ENCODE results near the gene KCNK7. TPM values are rescaled to one million over a fixed set of nuclear protein-coding genes. Genes with fewer than 3 reads are reported as not detected.
A peak's percentile ranks its signal among the peaks of the same experiment; 100 is the strongest.

The KCNK7 gene
- total RNA-seq, 1 experiment from 2014 or later = 0.69 TPM

DNA sequence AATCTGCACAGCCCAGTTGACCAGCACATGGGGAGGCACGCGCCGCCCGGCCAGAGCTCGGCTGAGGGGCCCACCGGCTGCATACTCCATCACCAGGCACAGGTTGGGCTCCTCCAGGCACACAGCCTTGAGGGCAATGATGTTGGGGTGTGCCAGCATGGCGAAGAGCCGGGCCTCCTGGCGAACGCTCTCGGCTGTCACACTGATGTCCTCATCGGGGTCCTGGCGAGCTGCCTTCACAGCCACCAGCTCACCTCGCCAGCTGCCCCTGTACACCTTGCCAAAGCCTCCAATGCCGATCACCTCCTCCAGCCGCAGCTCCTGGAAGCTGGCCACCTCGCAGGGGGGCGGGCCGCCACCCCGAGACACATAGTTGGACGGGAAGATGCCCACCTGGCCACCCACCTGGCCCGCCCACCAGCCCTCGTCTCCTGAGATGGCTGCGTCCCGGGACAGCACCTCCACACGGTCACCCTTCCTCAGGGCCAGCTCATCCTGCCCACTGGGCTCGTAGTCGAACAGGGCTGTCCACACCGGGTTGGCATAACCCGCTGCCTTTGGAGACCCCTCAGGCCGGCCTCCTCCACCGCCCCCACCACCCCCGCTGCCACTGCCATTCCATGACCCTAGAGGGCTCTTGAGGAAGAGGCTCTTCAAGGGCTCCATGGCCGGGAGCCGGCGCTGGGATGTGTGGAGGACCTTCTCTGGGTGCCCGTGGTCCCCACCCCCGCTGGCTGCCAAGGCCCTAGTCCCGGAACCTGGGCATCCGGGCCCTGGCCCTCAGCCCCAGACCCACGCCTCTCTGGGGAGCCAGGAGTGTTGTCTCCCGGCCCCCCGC, 17.7 kb upstream of the KCNK7 start:
- Histone ChIP-seq H3K4me3 (ENCODE audit: low read depth in 2 of 2, low read length in 2 of 2) (peak overlapping the region; percentile 60 to 95), H3K4me1 (ENCODE audit: control insufficient read depth, insufficient read depth, low read length) (peaks cover 44% of the 10 kb centered on the region), H3K27ac (ENCODE audit: low read length) (peak overlapping the region; percentile 92), H3K9me3 (ENCODE audit: control insufficient read depth, insufficient read depth, low read depth, low read length) (no peaks in the 10 kb centered on the region), H3K27me3 (ENCODE audit: control insufficient read depth, insufficient read depth, low read length) (no peaks in the 10 kb centered on the region), H3K36me3 (ENCODE audit: control insufficient read depth, insufficient read depth, low read length) (peaks cover 10% of the 10 kb centered on the region)
- no peak for DNase-seq (ENCODE audit: low read depth, low spot score)
- TF ChIP-seq, protein P1, sequence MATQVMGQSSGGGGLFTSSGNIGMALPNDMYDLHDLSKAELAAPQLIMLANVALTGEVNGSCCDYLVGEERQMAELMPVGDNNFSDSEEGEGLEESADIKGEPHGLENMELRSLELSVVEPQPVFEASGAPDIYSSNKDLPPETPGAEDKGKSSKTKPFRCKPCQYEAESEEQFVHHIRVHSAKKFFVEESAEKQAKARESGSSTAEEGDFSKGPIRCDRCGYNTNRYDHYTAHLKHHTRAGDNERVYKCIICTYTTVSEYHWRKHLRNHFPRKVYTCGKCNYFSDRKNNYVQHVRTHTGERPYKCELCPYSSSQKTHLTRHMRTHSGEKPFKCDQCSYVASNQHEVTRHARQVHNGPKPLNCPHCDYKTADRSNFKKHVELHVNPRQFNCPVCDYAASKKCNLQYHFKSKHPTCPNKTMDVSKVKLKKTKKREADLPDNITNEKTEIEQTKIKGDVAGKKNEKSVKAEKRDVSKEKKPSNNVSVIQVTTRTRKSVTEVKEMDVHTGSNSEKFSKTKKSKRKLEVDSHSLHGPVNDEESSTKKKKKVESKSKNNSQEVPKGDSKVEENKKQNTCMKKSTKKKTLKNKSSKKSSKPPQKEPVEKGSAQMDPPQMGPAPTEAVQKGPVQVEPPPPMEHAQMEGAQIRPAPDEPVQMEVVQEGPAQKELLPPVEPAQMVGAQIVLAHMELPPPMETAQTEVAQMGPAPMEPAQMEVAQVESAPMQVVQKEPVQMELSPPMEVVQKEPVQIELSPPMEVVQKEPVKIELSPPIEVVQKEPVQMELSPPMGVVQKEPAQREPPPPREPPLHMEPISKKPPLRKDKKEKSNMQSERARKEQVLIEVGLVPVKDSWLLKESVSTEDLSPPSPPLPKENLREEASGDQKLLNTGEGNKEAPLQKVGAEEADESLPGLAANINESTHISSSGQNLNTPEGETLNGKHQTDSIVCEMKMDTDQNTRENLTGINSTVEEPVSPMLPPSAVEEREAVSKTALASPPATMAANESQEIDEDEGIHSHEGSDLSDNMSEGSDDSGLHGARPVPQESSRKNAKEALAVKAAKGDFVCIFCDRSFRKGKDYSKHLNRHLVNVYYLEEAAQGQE (IDR thresholded peaks at IDR 0.05; ENCODE audit: insufficient read depth in 1 of 2, low read depth in 2 of 2, low read length in 1 of 2) = no peak
- TF ChIP-seq POLR2AphosphoS5 (IDR thresholded peaks at IDR 0.05; ENCODE audit: low read depth, low read length) (no peak), SIN3A (IDR thresholded peaks at IDR 0.05; ENCODE audit: borderline replicate concordance, insufficient read depth, low read depth, low read length) (no peak), TCF7L2 (IDR thresholded peaks at IDR 0.05; ENCODE audit: low read depth, low read length) (no peak)
- TF ChIP-seq, protein P2, sequence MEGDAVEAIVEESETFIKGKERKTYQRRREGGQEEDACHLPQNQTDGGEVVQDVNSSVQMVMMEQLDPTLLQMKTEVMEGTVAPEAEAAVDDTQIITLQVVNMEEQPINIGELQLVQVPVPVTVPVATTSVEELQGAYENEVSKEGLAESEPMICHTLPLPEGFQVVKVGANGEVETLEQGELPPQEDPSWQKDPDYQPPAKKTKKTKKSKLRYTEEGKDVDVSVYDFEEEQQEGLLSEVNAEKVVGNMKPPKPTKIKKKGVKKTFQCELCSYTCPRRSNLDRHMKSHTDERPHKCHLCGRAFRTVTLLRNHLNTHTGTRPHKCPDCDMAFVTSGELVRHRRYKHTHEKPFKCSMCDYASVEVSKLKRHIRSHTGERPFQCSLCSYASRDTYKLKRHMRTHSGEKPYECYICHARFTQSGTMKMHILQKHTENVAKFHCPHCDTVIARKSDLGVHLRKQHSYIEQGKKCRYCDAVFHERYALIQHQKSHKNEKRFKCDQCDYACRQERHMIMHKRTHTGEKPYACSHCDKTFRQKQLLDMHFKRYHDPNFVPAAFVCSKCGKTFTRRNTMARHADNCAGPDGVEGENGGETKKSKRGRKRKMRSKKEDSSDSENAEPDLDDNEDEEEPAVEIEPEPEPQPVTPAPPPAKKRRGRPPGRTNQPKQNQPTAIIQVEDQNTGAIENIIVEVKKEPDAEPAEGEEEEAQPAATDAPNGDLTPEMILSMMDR (IDR thresholded peaks at IDR 0.05) = no peak
- BruUV-seq (replicated peaks) = no TSS peak
- POLR2A ChIA-PET = interaction anchor here (0.6 to 1.0 kb wide), 2 partner anchors 24 to 275 kb away, joined by 3 to 13 read pairs; partner anchors contain the start of genes FIBP and SIPA1
- in situ Hi-C loops (cut with HindIII; ENCODE audit: low pct_unique_long_range_greater_than_20kb, low sequenced_read_pairs) (no loop called here), intact Hi-C loops (cut with micrococcal nuclease; ENCODE audit: unreplicated experiment) (no loop called here)
- peak; percentile 0 for ATAC-seq
- CTCF ChIA-PET = no interaction called here

DNA sequence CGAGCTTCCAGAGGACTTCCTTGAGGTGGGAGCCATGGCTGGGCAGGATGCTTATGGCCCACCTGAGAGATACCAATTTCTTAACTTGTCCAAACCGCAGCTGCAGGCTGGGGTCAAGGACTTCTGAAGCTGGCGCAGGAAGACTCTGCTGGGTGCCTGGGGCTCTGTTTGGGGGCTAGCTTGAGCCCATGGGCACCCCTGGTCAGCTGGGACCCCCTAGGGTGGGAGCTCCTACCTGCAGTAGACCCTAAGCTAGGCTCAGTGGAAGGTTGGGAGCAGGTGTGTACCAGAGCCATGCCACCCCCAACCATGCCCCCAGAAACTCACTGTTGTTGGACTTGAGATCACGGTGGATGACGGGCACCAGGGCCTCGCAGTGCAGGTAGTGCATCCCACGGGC, 17.1 kb upstream of the KCNK7 start:
- POLR2A ChIA-PET = interaction anchor here (1.0 kb wide), 1 partner anchor 25 kb away, joined by 3 read pairs; the partner anchor contains the start of gene SIPA1
- H3K27me3 ChIP-seq (ENCODE audit: control insufficient read depth, insufficient read depth, low read length) = no peaks in the 10 kb centered on the region
- H3K27ac ChIP-seq (ENCODE audit: low read length) = peak overlapping the region; percentile 92
- no TSS peak for BruUV-seq (replicated peaks)
- CTCF ChIA-PET = no interaction called here
- H3K4me1 ChIP-seq (ENCODE audit: control insufficient read depth, insufficient read depth, low read length) = peaks cover 44% of the 10 kb centered on the region
- intact Hi-C loops (cut with micrococcal nuclease; ENCODE audit: unreplicated experiment) = no loop called here
- peaks cover 4% of the 10 kb centered on the region for H3K36me3 ChIP-seq (ENCODE audit: control insufficient read depth, insufficient read depth, low read length)
- peak overlapping the region; percentile 60 to 95 for H3K4me3 ChIP-seq (ENCODE audit: low read depth in 2 of 2, low read length in 2 of 2)
- in situ Hi-C loops (cut with HindIII; ENCODE audit: low pct_unique_long_range_greater_than_20kb, low sequenced_read_pairs) = no loop called here
- DNase-seq (ENCODE audit: low read depth, low spot score) (no peak), ATAC-seq (no peak)
- no peak for TF ChIP-seq SIN3A (IDR thresholded peaks at IDR 0.05; ENCODE audit: borderline replicate concordance, insufficient read depth, low read depth, low read length)
- TF ChIP-seq POLR2AphosphoS5 (IDR thresholded peaks at IDR 0.05; ENCODE audit: low read depth, low read length) = no peak
- TF ChIP-seq, protein P1 (IDR thresholded peaks at IDR 0.05; ENCODE audit: insufficient read depth in 1 of 2, low read depth in 2 of 2, low read length in 1 of 2) = no peak
- TF ChIP-seq TCF7L2 (IDR thresholded peaks at IDR 0.05; ENCODE audit: low read depth, low read length) = no peak
- TF ChIP-seq, protein P2 (IDR thresholded peaks at IDR 0.05) = no peak
- no peaks in the 10 kb centered on the region for H3K9me3 ChIP-seq (ENCODE audit: control insufficient read depth, insufficient read depth, low read depth, low read length)

Measured in Panc1 (cell line).